GM19193 (cell line): ENCODE results near the gene NEK1.

Experiments
- POLR2A ChIP-seq: IDR thresholded peaks from 4 replicates; pipeline ENCODE4 v1.6.1; 2011; ENCODE audit not compliant: insufficient read depth, insufficient read length; ENCODE audit errors: extremely low read depth

Gene NEK1

GRCh38 chr4:169640261-169640870, 28.0 kb upstream of the NEK1 start:
- no peak for TF ChIP-seq POLR2A

- no peak for TF ChIP-seq POLR2A
Measured at GRCh38 chr4:169634975-169635374, 22.6 kb upstream of the NEK1 start.

GRCh38 chr4:169632896-169633295, 20.5 kb upstream of the NEK1 start:
- TF ChIP-seq POLR2A = no peak

GRCh38 chr4:169630069-169630468, 17.7 kb upstream of the NEK1 start:
- TF ChIP-seq POLR2A = no peak

- TF ChIP-seq POLR2A = no peak
Measured at GRCh38 chr4:169628579-169628978, 16.2 kb upstream of the NEK1 start.

- no peak for TF ChIP-seq POLR2A
Measured at GRCh38 chr4:169627307-169627706, 14.9 kb upstream of the NEK1 start.

- no peak for TF ChIP-seq POLR2A
Measured at GRCh38 chr4:169626331-169627282, 14.2 kb upstream of the NEK1 start.

- TF ChIP-seq POLR2A = no peak
Measured at GRCh38 chr4:169625886-169626285, 13.5 kb upstream of the NEK1 start.

- TF ChIP-seq POLR2A = no peak
Measured at GRCh38 chr4:169622566-169622965, 10.2 kb upstream of the NEK1 start.

- no peak for TF ChIP-seq POLR2A
Measured at GRCh38 chr4:169621731-169622492, 9.5 kb upstream of the NEK1 start.

- no peak for TF ChIP-seq POLR2A
Measured at GRCh38 chr4:169620880-169621248, 8.5 kb upstream of the NEK1 start.

GRCh38 chr4:169619958-169620879, 7.8 kb upstream of the NEK1 start, which contains the start of gene CLCN3:
Gene CLCN3 (plus strand): TSS chr4:169620578. CDS start chr4:169635929, 15,351 bp downstream.
- peak; percentile 97 for TF ChIP-seq POLR2A

- TF ChIP-seq POLR2A = no peak
Measured at GRCh38 chr4:169619518-169619957, 7.2 kb upstream of the NEK1 start.

- no peak for TF ChIP-seq POLR2A
Measured at GRCh38 chr4:169618986-169619385, 6.6 kb upstream of the NEK1 start.
